BE2C (cell line): ENCODE measurements around the gene SCG5. TPM values are rescaled to one million over a fixed set of nuclear protein-coding genes. Genes with fewer than 3 reads are reported as not detected.
A peak's percentile ranks its signal among the peaks of the same experiment; 100 is the strongest.
"Not testable (repeated sequence)": the region's sequence is repeated elsewhere in the genome, so short reads cannot be mapped to it uniquely, and the experiment has no call there.

Source experiments
- DNase-seq: peaks from one replicate; pipeline ENCODE4 v3.0.0-alpha.2; 2020
- H3K27me3 ChIP-seq: fragments of 250-450 bp; sonication (Bioruptor Pico); 2 replicates; pipeline ENCODE4 v1.5.1; 2020; ENCODE audit warnings: mild to moderate bottlenecking
- H3K36me3 ChIP-seq: fragments of 250-450 bp; sonication (Bioruptor Pico); 2 replicates; pipeline ENCODE4 v1.5.1; 2020; ENCODE audit warnings: mild to moderate bottlenecking
- H3K4me1 ChIP-seq: fragments of 250-450 bp; sonication (Bioruptor Pico); 2 replicates; pipeline ENCODE4 v1.5.1; 2020
- H3K4me3 ChIP-seq: 2 replicates; pipeline ENCODE4 v1.5.1; 2011; ENCODE audit warnings: low read depth, low read length
- H3K9me3 ChIP-seq: fragments of 250-450 bp; sonication (Bioruptor Pico); 2 replicates; pipeline ENCODE4 v1.5.1; 2020
- CTCF ChIP-seq: IDR thresholded peaks from 2 replicates; pipeline ENCODE4 v1.5.1; 2012; ENCODE audit warnings: mild to moderate bottlenecking, low read depth, low read length
- polyA plus RNA-seq: library from polyadenylated mRNA; unstranded; fragments of >200 nt; gene quantifications from one replicate; pipeline ENCODE4 v1.2.1, GENCODE V29; 2012; ENCODE audit warnings: low read depth, missing spikeins; ENCODE audit not compliant: insufficient read length, insufficient read depth

SCG5 gene
- 203 TPM for polyA plus RNA-seq

GRCh38 chr15:32641517-32642059 lies at the start of gene SCG5:
Gene SCG5 (plus strand): TSS chr15:32641710. CDS start chr15:32643593, 1,883 bp downstream.
- Histone ChIP-seq H3K4me1 (no peaks in the 10 kb centered on the region), H3K36me3 (peaks cover 29% of the 10 kb centered on the region), H3K9me3 (no peaks in the 10 kb centered on the region), H3K4me3 (peak within 1 kb of the TSS; percentile 54), H3K27me3 (no peaks in the 10 kb centered on the region)
- TF ChIP-seq CTCF: no peak
- peak; percentile 80 for DNase-seq

- not testable (repeated sequence) for H3K36me3 ChIP-seq, H3K4me1 ChIP-seq, H3K4me3 ChIP-seq, H3K9me3 ChIP-seq, H3K27me3 ChIP-seq
- DNase-seq: peak; percentile 76
Measured at GRCh38 chr15:32593151-32593550, 48.4 kb upstream of the SCG5 start, which contains the start of gene GOLGA8N. Gene GOLGA8N (plus strand): TSS chr15:32593456.

GRCh38 chr15:32609518-32609917 lies 32.0 kb upstream of the SCG5 start:
- H3K9me3 ChIP-seq, DNase-seq, H3K27me3 ChIP-seq, H3K4me1 ChIP-seq, H3K36me3 ChIP-seq, H3K4me3 ChIP-seq: not testable (repeated sequence)

- not testable (repeated sequence) for H3K4me3 ChIP-seq, H3K9me3 ChIP-seq, H3K27me3 ChIP-seq, H3K4me1 ChIP-seq, H3K36me3 ChIP-seq
- peak; percentile 7 for DNase-seq
- peak; percentile 33 for TF ChIP-seq CTCF
Measured at GRCh38 chr15:32610719-32611118, 30.8 kb upstream of the SCG5 start.

GRCh38 chr15:32614712-32615050 lies 26.8 kb upstream of the SCG5 start:
- H3K9me3 ChIP-seq, H3K27me3 ChIP-seq, H3K36me3 ChIP-seq, H3K4me1 ChIP-seq: not testable (repeated sequence)
- H3K4me3 ChIP-seq: peak overlapping the region; percentile 72
- peak; percentile 47 for DNase-seq

- H3K9me3 ChIP-seq, H3K36me3 ChIP-seq, H3K4me1 ChIP-seq, H3K27me3 ChIP-seq: not testable (repeated sequence)
- H3K4me3 ChIP-seq: peak within 1 kb of the TSS; percentile 72
- peak; percentile 91 for DNase-seq
Measured at GRCh38 chr15:32615051-32615870, 26.2 kb upstream of the SCG5 start, which contains the start of gene ARHGAP11A. Gene ARHGAP11A (plus strand): TSS chr15:32615504. CDS start chr15:32616212, 708 bp downstream.

- not testable (repeated sequence) for DNase-seq, H3K36me3 ChIP-seq
- peak overlapping the region; percentile 72 for H3K4me3 ChIP-seq
Measured at GRCh38 chr15:32615871-32616426, 25.6 kb upstream of the SCG5 start.

GRCh38 chr15:32636410-32636809 lies 5.1 kb upstream of the SCG5 start:
- Histone ChIP-seq H3K4me3 (no peak overlapping the region), H3K4me1 (no peaks in the 10 kb centered on the region), H3K27me3 (no peaks in the 10 kb centered on the region), H3K36me3 (peaks cover 65% of the 10 kb centered on the region), H3K9me3 (no peaks in the 10 kb centered on the region)
- no peak for DNase-seq
- TF ChIP-seq CTCF: no peak

More at GRCh38 chr15:32615871-32616426, 25.6 kb upstream of the SCG5 start:
- H3K9me3 ChIP-seq, H3K27me3 ChIP-seq, H3K4me1 ChIP-seq: not testable (repeated sequence)
